H1 (cell line): ENCODE measurements around the gene RBFOX1. TPM values are rescaled to one million over a fixed set of nuclear protein-coding genes. Genes with fewer than 3 reads are reported as not detected.

ENCODE experiments used
- CTCF ChIA-PET: fragments of 300-600 bp; sonication (Branson Sonifier 250); formaldehyde crosslinking; loops from one replicate; lab custom pipeline; 2021; ENCODE audit not compliant: partially characterized antibody; lab: Charles Lee
- POLR2A ChIA-PET: fragments of 300-600 bp; sonication (Branson Sonifier 250); formaldehyde crosslinking; loops from one replicate; lab custom pipeline; 2021; ENCODE audit warnings: inconsistent platforms; ENCODE audit not compliant: partially characterized antibody; lab: Charles Lee
- DNase-seq, 2 experiments: peaks; one replicate each; pipeline versions ENCODE4 v3.0.0 to v3.0.0-alpha.2; 2010 to 2022; ENCODE audit warnings: low spot score in 2 of 2, low read depth in 1 of 2, mixed read lengths in 1 of 2
- FAIRE-seq: peaks from 2 replicates; lab custom pipeline; 2011; peaks lifted over from hg19 to GRCh38; lab: Jason Lieb, UNC
- H2AFZ ChIP-seq: 2 replicates; pipeline ENCODE4 v1.8.1; 2012; ENCODE audit warnings: low read length, inconsistent platforms
- H2AK5ac ChIP-seq: 2 replicates; pipeline ENCODE4 v1.6.1; 2013; ENCODE audit warnings: low read depth, low read length
- H2BK120ac ChIP-seq: replicated peaks from 2 replicates; pipeline ENCODE3; 2013; ENCODE audit warnings: low read depth, low read length, inconsistent platforms
- H2BK12ac ChIP-seq: 2 replicates; pipeline ENCODE4 v1.6.1; 2013; ENCODE audit warnings: low read depth, low read length
- H2BK15ac ChIP-seq: 2 replicates; pipeline ENCODE4 v1.6.1; 2013; ENCODE audit warnings: low read length
- H2BK20ac ChIP-seq: 2 replicates; pipeline ENCODE4 v1.6.1; 2013; ENCODE audit warnings: low read length
- H2BK5ac ChIP-seq: 2 replicates; pipeline ENCODE4 v1.6.1; 2013; ENCODE audit warnings: low read depth, low read length
- H3K14ac ChIP-seq: 2 replicates; pipeline ENCODE4 v1.6.1; 2013; ENCODE audit warnings: inconsistent platforms; ENCODE audit not compliant: insufficient read length
- H3K18ac ChIP-seq: 2 replicates; pipeline ENCODE4 v1.6.1; 2013; ENCODE audit warnings: low read length; ENCODE audit errors: extremely low read depth
- H3K23ac ChIP-seq: 2 replicates; pipeline ENCODE4 v1.6.1; 2013; ENCODE audit warnings: inconsistent platforms; ENCODE audit not compliant: insufficient read length
- H3K23me2 ChIP-seq: 2 replicates; pipeline ENCODE4 v1.6.1; 2013; ENCODE audit warnings: low read depth, low read length
- H3K27ac ChIP-seq: 2 replicates; pipeline ENCODE4 v1.6.1; 2011; ENCODE audit warnings: low read depth, low read length, inconsistent platforms
- H3K27me3 ChIP-seq, 4 experiments: replicated peaks in 1 of 4; 1 replicate in 1 of 4; 2 replicates in 3 of 4; pipeline versions ENCODE4 v1.6.1 to v1.8.1; 2011 to 2013; ENCODE audit warnings: low read length in 3 of 4, mild to moderate bottlenecking in 3 of 4, inconsistent platforms in 2 of 4, mixed read lengths in 2 of 4, moderate library complexity in 1 of 4; ENCODE audit not compliant: control insufficient read depth in 3 of 4, insufficient read depth in 3 of 4; ENCODE audit errors: extremely low read depth in 1 of 4
- H3K36me3 ChIP-seq, 4 experiments: 2 replicates each; pipeline versions ENCODE4 v1.6.1 to v1.8.1; 2011 to 2013; ENCODE audit warnings: mild to moderate bottlenecking in 4 of 4, low read length in 3 of 4, moderate library complexity in 2 of 4, control low read depth in 1 of 4, inconsistent platforms in 1 of 4; ENCODE audit not compliant: insufficient read depth in 4 of 4, control insufficient read depth in 2 of 4
- H3K4ac ChIP-seq: replicated peaks from 2 replicates; pipeline ENCODE3; 2013; ENCODE audit warnings: low read length, low read depth, mixed read lengths, inconsistent platforms; ENCODE audit not compliant: insufficient read length
- H3K4me1 ChIP-seq, 4 experiments: replicated peaks in 1 of 4; 1 replicate in 1 of 4; 2 replicates in 3 of 4; pipeline versions ENCODE4 v1.6.1 to v1.8.1; 2011 to 2013; ENCODE audit warnings: low read length in 3 of 4, inconsistent platforms in 2 of 4, mixed read lengths in 1 of 4; ENCODE audit not compliant: insufficient read depth in 4 of 4, control insufficient read depth in 3 of 4
- H3K4me2 ChIP-seq, 2 experiments: 2 replicates each; pipeline versions ENCODE4 v1.6.1 to v1.8.1; 2011 to 2013; ENCODE audit warnings: low read depth in 2 of 2, low read length in 2 of 2, control low read depth in 1 of 2, inconsistent platforms in 1 of 2, mild to moderate bottlenecking in 1 of 2; ENCODE audit not compliant: insufficient read depth in 1 of 2
- H3K4me3 ChIP-seq, 4 experiments: fragments of 200-600, 300-600 bp in 1 of 4; sonication (generic), shearing (Covaris generic), sonication (Bioruptor Twin) in 1 of 4; 2 replicates each; pipeline versions ENCODE4 v1.5.1 to v1.8.1; 2011 to 2016; ENCODE audit warnings: low read length in 4 of 4, low read depth in 3 of 4, control low read depth in 2 of 4, inconsistent platforms in 2 of 4, mild to moderate bottlenecking in 2 of 4, mixed read lengths in 1 of 4, moderate library complexity in 1 of 4; ENCODE audit not compliant: insufficient read depth in 2 of 4; ENCODE audit errors: extremely low read depth in 1 of 4
- H3K56ac ChIP-seq: replicated peaks from 2 replicates; pipeline ENCODE3; 2013; ENCODE audit warnings: low read depth, mild to moderate bottlenecking, mixed read lengths, low read length, inconsistent platforms; ENCODE audit not compliant: insufficient read length
- H3K79me1 ChIP-seq: 2 replicates; pipeline ENCODE4 v1.6.1; 2013; ENCODE audit warnings: low read depth, low read length, control low read depth
- H3K79me2 ChIP-seq, 2 experiments: 2 replicates each; pipeline versions ENCODE4 v1.6.1 to v1.8.1; 2012 to 2013; ENCODE audit warnings: low read length in 2 of 2, mild to moderate bottlenecking in 2 of 2, inconsistent platforms in 1 of 2; ENCODE audit not compliant: insufficient read depth in 2 of 2, control insufficient read depth in 1 of 2
- H3K9ac ChIP-seq, 4 experiments: replicated peaks in 1 of 4; 1 replicate in 1 of 4; 2 replicates in 3 of 4; pipeline versions ENCODE4 v1.6.1 to v1.8.1; 2011 to 2013; ENCODE audit warnings: low read depth in 3 of 4, low read length in 3 of 4, control low read depth in 2 of 4, mild to moderate bottlenecking in 2 of 4, moderate library complexity in 2 of 4, inconsistent platforms in 1 of 4; ENCODE audit errors: extremely low read depth in 1 of 4
- H3K9me3 ChIP-seq, 2 experiments: 2 replicates each; pipeline versions ENCODE4 v1.6.1 to v1.8.1; 2012 to 2013; ENCODE audit warnings: mild to moderate bottlenecking in 2 of 2, moderate library complexity in 2 of 2, control low read depth in 1 of 2, inconsistent platforms in 1 of 2, low read depth in 1 of 2, low read length in 1 of 2, mixed read lengths in 1 of 2; ENCODE audit not compliant: insufficient read depth in 2 of 2
- H4K20me1 ChIP-seq, 2 experiments: replicated peaks in 1 of 2; 2 replicates each; pipeline versions ENCODE3 to v1.8.1; 2011 to 2013; ENCODE audit warnings: inconsistent platforms in 2 of 2, low read length in 2 of 2, mild to moderate bottlenecking in 1 of 2; ENCODE audit not compliant: insufficient read depth in 2 of 2, control insufficient read depth in 1 of 2
- H4K5ac ChIP-seq: 2 replicates; pipeline ENCODE4 v1.6.1; 2013; ENCODE audit warnings: low read length, low read depth, mixed read lengths, inconsistent platforms; ENCODE audit not compliant: insufficient read length
- H4K8ac ChIP-seq: 2 replicates; pipeline ENCODE4 v1.8.0; 2013; ENCODE audit warnings: mild to moderate bottlenecking, moderate library complexity, low read length, inconsistent platforms; ENCODE audit not compliant: insufficient read depth; ENCODE audit errors: extremely low read depth
- H4K91ac ChIP-seq: replicated peaks from 2 replicates; pipeline ENCODE3; 2013; ENCODE audit warnings: low read length, mixed read lengths, inconsistent platforms; ENCODE audit not compliant: insufficient read length
- CHD1 ChIP-seq: IDR thresholded peaks from 2 replicates; pipeline ENCODE4 v1.6.1; 2012; ENCODE audit warnings: low read depth, low read length, improper control_type of control experiment
- GTF2F1 ChIP-seq: IDR thresholded peaks from 2 replicates; pipeline ENCODE4 v1.6.1; 2012; ENCODE audit warnings: low read depth, low read length, improper control_type of control experiment, borderline replicate concordance
- PHF8 ChIP-seq: fragments of 200-600 bp; sonication (generic); conservative IDR thresholded peaks from 2 replicates; pipeline ENCODE4 v1.7.1; 2012; ENCODE audit warnings: low read depth, mild to moderate bottlenecking, inconsistent platforms, low read length, moderate library complexity
- SUZ12 ChIP-seq: fragments of 200-600 bp; sonication (generic); IDR thresholded peaks from 2 replicates; pipeline ENCODE4 v1.6.1; 2012; ENCODE audit warnings: mild to moderate bottlenecking, inconsistent platforms, low read length, moderate library complexity, mixed read lengths
- TAF1 ChIP-seq: IDR thresholded peaks from 2 replicates; pipeline ENCODE4 v1.6.1; 2011; ENCODE audit warnings: mild to moderate bottlenecking, low read depth, low read length
- TAF7 ChIP-seq: optimal IDR thresholded peaks from 2 replicates; pipeline ENCODE3; 2011; ENCODE audit warnings: low read depth, mild to moderate bottlenecking, inconsistent platforms, low read length, moderate library complexity, borderline replicate concordance
- TBP ChIP-seq: IDR thresholded peaks from 2 replicates; pipeline ENCODE4 v1.6.1; 2011; ENCODE audit warnings: low read depth, low read length, improper control_type of control experiment
- TCF12 ChIP-seq: IDR thresholded peaks from 2 replicates; pipeline ENCODE4 v1.6.1; 2011; ENCODE audit warnings: low read depth, mild to moderate bottlenecking, low read length
- TEAD4 ChIP-seq: IDR thresholded peaks from 2 replicates; pipeline ENCODE4 v1.6.1; 2012; ENCODE audit warnings: low read depth, low read length, inconsistent platforms, mixed read lengths
- WGBS, 2 experiments: shearing (Covaris generic) in 1 of 2; methylation state at CpG; one replicate each; pipeline versions ENCODE4 v1.1.6 to v1.1.7; 2013 to 2015; ENCODE audit warnings: low lambda C conversion rate in 2 of 2, mixed read lengths in 2 of 2, inconsistent platforms in 1 of 2, low coverage in 1 of 2, missing lambda C conversion rate in 1 of 2; ENCODE audit not compliant: insufficient replicate concordance in 2 of 2, insufficient coverage in 1 of 2, insufficient read length in 1 of 2; ENCODE audit errors: extremely low coverage in 1 of 2, missing lambda C conversion rate in 1 of 2; 5-methylcytosine and 5-hydroxymethylcytosine counted together
- polyA plus RNA-seq, 7 experiments: library from polyadenylated mRNA; depleted of rRNA in 3 of 7; stranded (reverse) in 5 of 7; unstranded in 2 of 7; fragments of >200 nt in 5 of 7; fragments of 200-250 nt in 2 of 7; gene quantifications; 1 replicate in 5 of 7; 2 replicates in 1 of 7; 4 replicates in 1 of 7; pipeline versions ENCODE4 v1.2.1 to v1.2.3, GENCODE V29; 2011 to 2013; ENCODE audit warnings: missing spikeins in 2 of 7, mixed read lengths in 2 of 7
- total RNA-seq: library from RNA; stranded (reverse); fragmentation: NEBNext Ultra II Directional; extraction: Animal tissue kit (Norgen Biotek cat#: 25700); gene quantifications from 2 replicates; pipeline ENCODE4 v1.2.1, GENCODE V29; 2021
- TF ChIP-seq, protein P1 (sequence below), 3 experiments: IDR thresholded peaks; 1 replicate in 2 of 3; 2 replicates in 1 of 3; pipeline versions ENCODE4 v1.5.1 to v1.6.1; 2011; ENCODE audit warnings: low read length in 3 of 3, mild to moderate bottlenecking in 3 of 3, inconsistent platforms in 2 of 3, low read depth in 1 of 3, moderate library complexity in 1 of 3; ENCODE audit not compliant: insufficient read depth in 1 of 3; ENCODE audit errors: control extremely low read depth in 1 of 3
- TF ChIP-seq, protein P2 (sequence below): IDR thresholded peaks from 2 replicates; pipeline ENCODE4 v1.6.1; 2012; ENCODE audit warnings: inconsistent platforms

RBFOX1 gene
- total and polyA plus RNA-seq, 2 of the 8 experiments (the other 6 are each of a cell fraction or from before 2014, with no cell fraction given) = 1.7 to 2.8 TPM

- Histone ChIP-seq H3K4ac (no peak overlapping the region), H3K4me2 (no peak overlapping the region), H3K79me1 (no peaks in the 10 kb centered on the region), H3K9me3 (no peaks in the 10 kb centered on the region), H3K4me1 (peaks cover 0 to 5% (median 2%) of the 10 kb centered on the region in 4 experiments; a peak in 2 of 7 replicates), H3K14ac (no peak overlapping the region), H4K8ac (no peak overlapping the region), H4K5ac (no peak overlapping the region), H4K91ac (no peak overlapping the region), H2BK15ac (no peak overlapping the region), H3K79me2 (no peaks in the 10 kb centered on the region), H2AFZ (no peak overlapping the region), H3K56ac (no peak overlapping the region), H3K27ac (no peak overlapping the region), H3K23ac (no peak overlapping the region), H2BK20ac (no peak overlapping the region), H3K27me3 (no peaks in the 10 kb centered on the region), H3K23me2 (no peaks in the 10 kb centered on the region), H3K36me3 (no peaks in the 10 kb centered on the region), H2AK5ac (no peak overlapping the region), H3K4me3 (no peak overlapping the region), H2BK120ac (no peak overlapping the region), H3K18ac (no peak overlapping the region), H2BK5ac (no peak overlapping the region), H4K20me1 (no peaks in the 10 kb centered on the region), H2BK12ac (no peak overlapping the region), H3K9ac (no peak overlapping the region)
- DNase-seq (no peak), FAIRE-seq (no peak)
- POLR2A ChIA-PET = no interaction called here
- WGBS, 2 experiments = 87% methylated on average over 2 of the region's 4 CpGs; no CpG with 5 or more reads in 1 of the 2 experiments
- CTCF ChIA-PET = interaction anchor here (0.5 to 1.2 kb wide), 3 partner anchors 15 to 410 kb away, joined by 3 read pairs; no protein-coding TSS in a partner anchor
- TF ChIP-seq, protein P1, sequence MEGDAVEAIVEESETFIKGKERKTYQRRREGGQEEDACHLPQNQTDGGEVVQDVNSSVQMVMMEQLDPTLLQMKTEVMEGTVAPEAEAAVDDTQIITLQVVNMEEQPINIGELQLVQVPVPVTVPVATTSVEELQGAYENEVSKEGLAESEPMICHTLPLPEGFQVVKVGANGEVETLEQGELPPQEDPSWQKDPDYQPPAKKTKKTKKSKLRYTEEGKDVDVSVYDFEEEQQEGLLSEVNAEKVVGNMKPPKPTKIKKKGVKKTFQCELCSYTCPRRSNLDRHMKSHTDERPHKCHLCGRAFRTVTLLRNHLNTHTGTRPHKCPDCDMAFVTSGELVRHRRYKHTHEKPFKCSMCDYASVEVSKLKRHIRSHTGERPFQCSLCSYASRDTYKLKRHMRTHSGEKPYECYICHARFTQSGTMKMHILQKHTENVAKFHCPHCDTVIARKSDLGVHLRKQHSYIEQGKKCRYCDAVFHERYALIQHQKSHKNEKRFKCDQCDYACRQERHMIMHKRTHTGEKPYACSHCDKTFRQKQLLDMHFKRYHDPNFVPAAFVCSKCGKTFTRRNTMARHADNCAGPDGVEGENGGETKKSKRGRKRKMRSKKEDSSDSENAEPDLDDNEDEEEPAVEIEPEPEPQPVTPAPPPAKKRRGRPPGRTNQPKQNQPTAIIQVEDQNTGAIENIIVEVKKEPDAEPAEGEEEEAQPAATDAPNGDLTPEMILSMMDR (IDR thresholded peaks at IDR 0.05; ENCODE audit: control extremely low read depth in 1 of 3, insufficient read depth in 1 of 3, low read depth in 1 of 3, low read length in 3 of 3) = no peak
- no peak for TF ChIP-seq GTF2F1
- no peak for TF ChIP-seq TEAD4
- no peak for TF ChIP-seq CHD1
- TF ChIP-seq TCF12 = no peak
- no peak for TF ChIP-seq TBP
- no peak for TF ChIP-seq TAF7
- no peak for TF ChIP-seq SUZ12
- no peak for TF ChIP-seq PHF8
- TF ChIP-seq, protein P2, sequence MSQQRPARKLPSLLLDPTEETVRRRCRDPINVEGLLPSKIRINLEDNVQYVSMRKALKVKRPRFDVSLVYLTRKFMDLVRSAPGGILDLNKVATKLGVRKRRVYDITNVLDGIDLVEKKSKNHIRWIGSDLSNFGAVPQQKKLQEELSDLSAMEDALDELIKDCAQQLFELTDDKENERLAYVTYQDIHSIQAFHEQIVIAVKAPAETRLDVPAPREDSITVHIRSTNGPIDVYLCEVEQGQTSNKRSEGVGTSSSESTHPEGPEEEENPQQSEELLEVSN = no peak
- TF ChIP-seq TAF1 = no peak
Observed at GRCh38 chr16:7548796-7549318, 216.2 kb downstream of the RBFOX1 start.
